GM21515 (cell line): Measurements from ENCODE around the gene MEGF6.

ENCODE experiments used
- ATAC-seq: cut with Tn5 transposase; IDR thresholded peaks from one replicate; pipeline ENCODE4 v1.9.1; 2021; ENCODE audit not compliant: unreplicated experiment

Gene MEGF6

DNA sequence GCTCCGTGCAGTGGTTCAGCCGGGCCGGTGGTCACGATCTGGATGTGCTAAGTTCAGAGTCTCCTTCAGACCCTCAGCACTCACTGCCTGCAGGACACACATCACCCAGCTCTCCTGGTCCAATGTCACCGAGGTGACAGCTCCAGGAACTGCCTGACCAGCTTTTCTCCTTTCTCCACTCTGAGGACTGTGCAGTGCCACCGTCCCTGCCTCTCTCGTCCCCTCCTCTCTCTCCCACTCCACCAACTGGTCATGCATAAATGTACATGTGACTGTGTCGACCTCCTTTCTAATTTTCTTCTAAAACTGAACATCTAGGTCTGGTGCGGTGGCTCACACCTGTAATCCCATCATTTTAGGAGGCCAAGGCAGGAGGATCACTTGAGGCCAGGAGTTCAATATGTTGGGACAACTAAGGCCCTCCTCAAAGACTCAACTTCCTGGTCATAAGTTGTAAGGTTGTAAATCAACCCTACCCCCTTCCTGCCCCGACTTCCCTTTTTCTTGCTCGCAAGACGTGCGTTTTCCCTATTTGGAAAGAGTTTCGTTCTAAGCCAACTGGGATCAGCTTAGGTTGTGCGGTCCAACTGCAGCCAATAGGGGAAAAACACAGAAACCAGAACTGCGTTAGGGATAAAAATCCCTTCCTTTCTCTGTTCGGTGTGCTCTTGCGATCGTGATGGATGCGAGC is 53.1 kb downstream of the MEGF6 start:
- no peak for ATAC-seq

DNA sequence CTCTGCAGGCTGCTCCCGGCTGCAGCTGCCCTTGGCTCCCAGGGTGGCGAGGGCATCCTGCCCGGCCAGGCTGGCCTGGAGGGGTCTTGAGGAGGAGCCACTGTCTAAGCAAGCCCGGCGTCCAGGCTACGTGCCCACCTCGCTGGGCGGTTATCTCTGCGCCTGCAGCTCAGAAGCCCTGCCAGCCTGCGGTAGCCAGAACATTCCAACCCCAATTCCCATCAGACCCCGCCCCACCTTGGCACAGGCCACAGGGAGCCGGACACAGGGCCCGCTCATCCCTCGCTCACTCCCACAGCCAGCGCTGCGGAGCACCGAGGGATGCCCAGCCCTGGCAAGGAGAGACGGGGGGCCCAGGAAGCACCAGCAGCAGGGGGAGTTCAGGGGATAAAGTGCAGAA is 53.9 kb downstream of the MEGF6 start:
- ATAC-seq, result no peak

- no peak for ATAC-seq
Measured at GRCh38 chr1:3556336-3556735, 55.0 kb downstream of the MEGF6 start.

DNA sequence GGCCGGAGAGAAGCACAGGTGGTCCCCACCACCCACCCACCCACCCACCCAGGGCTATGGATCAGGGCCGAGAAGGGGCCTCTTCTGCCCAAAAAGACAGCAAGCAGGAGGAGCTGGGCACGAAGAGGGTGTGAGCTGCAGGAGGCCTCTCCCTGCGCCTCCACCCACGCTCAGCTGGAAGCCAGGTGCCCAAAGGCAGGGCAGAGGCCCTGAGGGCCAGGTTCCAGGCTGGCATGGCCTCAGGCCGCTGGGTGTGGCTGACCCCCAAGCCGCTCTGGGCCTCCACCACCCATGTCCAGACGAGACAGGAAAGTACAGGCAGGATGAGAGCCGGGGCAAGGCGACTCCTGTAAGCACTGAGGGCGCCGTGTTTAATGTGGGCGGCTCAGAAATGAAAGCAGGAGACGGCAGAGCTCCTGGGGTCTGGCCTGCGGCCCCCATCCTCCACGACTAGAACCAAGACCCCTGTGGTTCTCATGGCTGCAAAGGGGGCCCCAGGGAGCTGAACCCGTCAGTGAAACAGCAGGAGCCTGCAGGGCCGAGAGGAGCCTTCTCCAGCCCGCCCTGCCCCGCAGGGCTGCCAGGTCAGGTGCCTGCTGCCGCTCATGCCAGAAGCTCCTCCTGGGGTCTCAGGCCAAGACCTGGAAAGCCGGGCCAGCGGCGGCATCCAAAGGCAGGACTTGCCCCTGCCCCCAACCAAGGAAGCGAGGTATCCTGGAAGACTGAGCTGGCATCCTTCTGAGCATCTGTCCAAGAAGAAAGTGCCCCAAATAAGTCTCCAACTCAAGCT is 56.0 kb downstream of the MEGF6 start:
- ATAC-seq, result no peak

- no peak for ATAC-seq
Measured at GRCh38 chr1:3553940-3554223, 57.4 kb downstream of the MEGF6 start.

DNA sequence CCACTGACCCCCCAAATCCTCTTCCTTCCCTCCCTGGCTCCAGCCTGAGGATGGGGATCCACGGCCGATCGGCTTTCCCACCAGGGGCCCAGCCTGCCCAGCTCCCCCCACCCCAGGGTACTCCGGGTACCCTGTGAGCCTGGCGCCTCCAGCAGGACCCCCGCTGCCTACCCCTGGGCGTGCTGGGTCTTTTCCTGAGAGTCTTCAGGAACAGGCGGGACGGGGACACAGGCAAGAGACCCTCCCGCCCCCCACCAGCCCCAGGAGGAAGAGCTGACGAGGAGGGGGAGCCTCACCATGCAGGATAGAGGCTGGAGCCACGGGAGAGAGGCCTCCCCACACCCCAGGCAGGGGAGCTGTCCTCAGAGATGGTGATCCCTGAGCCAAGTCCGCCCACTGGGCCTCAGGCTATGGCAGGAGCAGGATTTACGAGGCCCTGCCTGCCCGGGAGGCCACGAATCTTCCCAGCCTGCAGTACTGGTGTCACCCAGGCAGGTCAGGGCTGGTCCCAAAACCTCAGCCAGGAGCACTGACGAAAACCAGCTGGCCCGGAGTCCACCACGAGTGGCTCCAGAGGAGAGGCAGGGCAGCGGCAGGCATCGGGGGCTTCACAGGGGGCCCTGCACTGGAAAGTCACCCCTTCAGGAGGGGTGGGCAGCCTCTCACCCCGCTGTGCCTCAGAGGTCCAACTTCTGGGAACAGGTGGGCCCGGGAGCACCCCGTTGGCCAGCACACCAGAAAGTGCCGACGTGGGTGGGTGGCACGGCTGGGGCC is 58.0 kb downstream of the MEGF6 start:
- no peak for ATAC-seq

- no peak for ATAC-seq
Measured at GRCh38 chr1:3552751-3553150, 58.6 kb downstream of the MEGF6 start.

- no peak for ATAC-seq
Measured at GRCh38 chr1:3552176-3552575, 59.1 kb downstream of the MEGF6 start.

- ATAC-seq, result no peak
Measured at GRCh38 chr1:3551711-3552110, 59.6 kb downstream of the MEGF6 start.

DNA sequence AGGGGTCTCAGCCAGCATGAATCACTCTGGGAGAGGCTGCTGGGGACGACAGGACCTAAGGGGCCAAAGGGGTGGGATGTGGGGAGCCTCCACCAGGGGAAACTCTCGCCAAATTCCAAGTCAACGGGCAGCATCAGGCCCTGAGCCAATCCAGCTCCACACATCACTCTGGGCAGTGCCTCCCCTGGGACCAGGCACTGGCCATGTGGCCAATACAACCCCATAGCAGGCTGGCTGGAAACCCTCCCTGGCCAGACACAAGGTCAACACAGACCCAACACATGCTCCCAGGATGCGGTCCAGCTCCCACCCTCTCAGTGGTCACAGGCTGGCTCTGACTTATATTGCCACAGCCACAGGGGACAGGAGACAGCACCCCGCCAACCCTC is 60.0 kb downstream of the MEGF6 start:
- ATAC-seq, result no peak

DNA sequence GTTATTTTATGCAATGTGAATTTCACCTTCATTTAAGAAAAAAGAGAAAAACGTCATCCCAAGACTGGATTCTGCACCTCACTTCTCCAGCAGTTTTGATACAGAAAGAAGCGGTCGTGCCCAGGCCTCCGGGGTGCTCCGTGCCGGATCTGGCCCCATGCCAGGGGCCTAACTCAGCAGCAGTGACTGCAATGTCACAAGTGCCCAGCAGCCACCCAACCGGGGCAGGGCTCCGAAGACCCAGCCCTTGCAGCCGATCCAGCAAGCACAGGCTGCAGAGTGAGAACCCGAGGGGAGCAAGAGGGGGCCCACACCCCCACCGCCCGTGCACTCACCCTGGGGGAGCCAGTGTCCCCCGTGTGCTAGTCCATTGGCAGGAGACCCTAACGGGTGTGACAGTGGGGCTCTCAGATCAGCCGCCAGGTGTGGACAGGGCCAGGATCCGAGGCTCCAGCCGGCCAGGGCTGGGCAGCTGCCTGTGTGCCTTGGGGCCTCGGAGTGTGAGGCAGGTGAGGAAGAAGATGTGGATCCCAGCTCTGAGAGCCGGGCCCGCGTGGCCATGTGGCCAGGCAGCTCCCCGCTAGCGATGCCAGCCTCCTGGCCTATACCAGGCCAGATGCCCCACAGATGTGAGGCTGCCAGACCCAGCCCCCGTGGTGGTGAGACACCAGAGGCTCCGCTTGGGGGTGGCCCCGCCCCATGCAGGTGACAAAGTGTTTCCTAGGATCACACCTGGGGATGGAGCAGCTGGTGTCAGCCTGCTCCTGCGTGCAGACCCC is 60.6 kb downstream of the MEGF6 start:
- no peak for ATAC-seq

DNA sequence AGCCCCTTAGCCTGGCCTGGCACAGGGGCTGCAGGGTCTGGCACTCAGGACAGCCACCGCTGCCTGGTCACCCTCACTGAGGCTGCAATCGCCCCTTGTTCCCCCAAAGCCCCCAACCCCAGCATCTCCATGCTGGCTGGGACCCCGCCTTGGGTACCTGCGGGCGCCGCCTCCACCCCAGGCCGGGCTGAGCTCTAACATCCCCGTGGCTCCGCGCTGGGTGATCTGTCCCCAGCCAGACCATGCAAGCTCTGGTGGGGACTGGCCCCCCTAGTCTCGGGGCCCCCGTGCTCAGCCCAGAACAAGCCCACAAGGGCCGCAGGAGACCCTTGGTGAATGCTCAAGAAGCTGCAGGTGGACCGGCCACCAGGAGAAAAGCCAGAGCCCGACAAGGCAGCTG is 62.4 kb downstream of the MEGF6 start:
- no peak for ATAC-seq

GRCh38 chr1:3548156-3548893 is 63.0 kb downstream of the MEGF6 start:
- ATAC-seq, result no peak

GRCh38 chr1:3547055-3548005 is 64.0 kb downstream of the MEGF6 start:
- ATAC-seq, result no peak

GRCh38 chr1:3546048-3546384 is 65.3 kb downstream of the MEGF6 start:
- ATAC-seq, result no peak

DNA sequence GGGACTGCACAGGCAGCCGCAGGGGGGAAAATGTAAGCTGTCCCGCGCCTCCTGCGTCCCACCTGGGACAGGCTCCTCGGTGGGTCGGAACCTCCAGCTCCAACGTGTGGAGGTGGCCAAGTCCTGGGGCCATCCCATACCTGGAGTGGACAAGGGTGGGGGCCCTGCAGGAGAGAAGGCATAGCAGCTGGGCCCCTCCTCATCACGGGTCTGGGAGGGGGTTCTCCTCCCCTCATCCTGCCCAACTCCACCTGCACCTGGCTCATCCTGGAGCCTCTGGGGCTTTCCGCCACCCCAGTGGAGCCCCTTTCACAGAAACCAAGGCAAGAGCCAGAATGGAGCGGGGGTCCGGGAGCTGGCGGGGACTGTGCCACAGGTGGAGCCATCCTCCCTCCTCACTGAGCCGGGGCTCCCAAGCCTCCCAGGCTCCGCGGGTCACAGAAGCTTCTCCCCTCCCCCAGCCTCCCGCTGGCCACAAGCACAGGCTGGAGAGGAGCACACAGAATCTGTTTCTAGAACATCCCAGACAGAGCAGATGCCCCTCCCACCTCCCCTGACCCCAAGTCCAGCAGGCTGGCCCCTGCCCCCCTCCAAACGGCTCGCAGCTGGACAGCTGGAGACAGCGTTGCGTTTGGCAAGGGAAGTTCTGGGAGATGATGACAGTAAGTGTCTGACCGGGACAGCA is 65.8 kb downstream of the MEGF6 start:
- no peak for ATAC-seq

GRCh38 chr1:3544040-3544977 is 67.0 kb downstream of the MEGF6 start:
- no peak for ATAC-seq
